DLD1 (cell line): Measurements from ENCODE around the gene RARB.

Source experiments
- in situ Hi-C: cut with HindIII; loops from 2 replicates; pipeline ENCODE4 v1.10.0; 2017; ENCODE audit warnings: low sequenced_read_pairs

RARB gene

GRCh38 chr3:25572919-25573385, 144.9 kb downstream of the RARB start:
- in situ Hi-C loops, result no loop called here

GRCh38 chr3:25573386-25574171, 145.5 kb downstream of the RARB start:
- in situ Hi-C loops, result no loop called here

GRCh38 chr3:25574172-25574765, 146.2 kb downstream of the RARB start:
- in situ Hi-C loops, result no loop called here

- in situ Hi-C loops, result no loop called here
Observed at GRCh38 chr3:25575001-25575400, 146.9 kb downstream of the RARB start.

- in situ Hi-C loops, result no loop called here
Observed at GRCh38 chr3:25576146-25576545, 148.1 kb downstream of the RARB start.

- in situ Hi-C loops, result no loop called here
Observed at GRCh38 chr3:25576831-25577454, 148.9 kb downstream of the RARB start.

GRCh38 chr3:25578059-25578458, 150.0 kb downstream of the RARB start:
- in situ Hi-C loops, result no loop called here

- in situ Hi-C loops, result no loop called here
Observed at GRCh38 chr3:25580534-25580933, 152.5 kb downstream of the RARB start.

- in situ Hi-C loops, result no loop called here
Observed at GRCh38 chr3:25581335-25581734, 153.3 kb downstream of the RARB start.

- in situ Hi-C loops, result no loop called here
Observed at GRCh38 chr3:25581823-25582222, 153.8 kb downstream of the RARB start.

- in situ Hi-C loops, result no loop called here
Observed at GRCh38 chr3:25582242-25582641, 154.2 kb downstream of the RARB start.

GRCh38 chr3:25583343-25583742, 155.3 kb downstream of the RARB start:
- in situ Hi-C loops, result no loop called here

- in situ Hi-C loops, result no loop called here
Observed at GRCh38 chr3:25584011-25584789, 156.1 kb downstream of the RARB start.

- in situ Hi-C loops, result no loop called here
Observed at GRCh38 chr3:25585361-25586166, 157.5 kb downstream of the RARB start.

- in situ Hi-C loops, result no loop called here
Observed at GRCh38 chr3:25586167-25586505, 158.1 kb downstream of the RARB start.

GRCh38 chr3:25586553-25586952, 158.5 kb downstream of the RARB start:
- in situ Hi-C loops, result no loop called here

GRCh38 chr3:25587094-25587493, 159.0 kb downstream of the RARB start:
- in situ Hi-C loops, result no loop called here

GRCh38 chr3:25587526-25587925, 159.5 kb downstream of the RARB start:
- in situ Hi-C loops, result no loop called here

- in situ Hi-C loops, result no loop called here
Observed at GRCh38 chr3:25587975-25588374, 159.9 kb downstream of the RARB start.

GRCh38 chr3:25588441-25589103, 160.5 kb downstream of the RARB start:
- in situ Hi-C loops, result no loop called here
